Measurements from ENCODE around the gene OR2H1. TPM values are rescaled to one million over a fixed set of nuclear protein-coding genes. Genes with fewer than 3 reads are reported as not detected.

The OR2H1 gene
- total and polyA plus RNA-seq, 4 donors = not detected

- Histone ChIP-seq H3K36me3 (ENCODE audit: control insufficient read depth in 4 of 4, insufficient read depth in 4 of 4, low read length in 4 of 4) (no peaks in the 10 kb centered on the region), H3K27me3 (ENCODE audit: control insufficient read depth in 3 of 3, insufficient read depth in 3 of 3, low read length in 2 of 3) (peaks cover 0 to 2% (median 0%) of the 10 kb centered on the region in 3 donors), H3K4me1 (ENCODE audit: control insufficient read depth in 5 of 5, insufficient read depth in 5 of 5, low read length in 5 of 5) (no peaks in the 10 kb centered on the region), H3K27ac (ENCODE audit: low read depth in 1 of 2, low read length in 1 of 2) (no peak overlapping the region), H3K9ac (ENCODE audit: insufficient read depth in 1 of 2, low read length in 2 of 2) (no peak overlapping the region), H3K9me3 (ENCODE audit: control insufficient read depth in 4 of 4, insufficient read depth in 3 of 4, low read length in 3 of 4) (no peaks in the 10 kb centered on the region), H3K4me3 (no peak overlapping the region)
- DNase-seq = no peak
- no peak for ATAC-seq (ENCODE audit: insufficient read depth, low FRiP score)
- TF ChIP-seq CTCF (IDR thresholded peaks at IDR 0.05; ENCODE audit: control extremely low read depth, extremely low read depth) = no peak
Measured at GRCh38 chr6:29488874-29489273, 31.9 kb downstream of the OR2H1 start.

GRCh38 chr6:29489286-29489685, 32.3 kb downstream of the OR2H1 start:
- Histone ChIP-seq H3K27ac (ENCODE audit: low read depth in 1 of 2, low read length in 1 of 2) (no peak overlapping the region), H3K4me3 (no peak overlapping the region), H3K36me3 (ENCODE audit: control insufficient read depth in 4 of 4, insufficient read depth in 4 of 4, low read length in 4 of 4) (no peaks in the 10 kb centered on the region), H3K9me3 (ENCODE audit: control insufficient read depth in 4 of 4, insufficient read depth in 3 of 4, low read length in 3 of 4) (no peaks in the 10 kb centered on the region), H3K4me1 (ENCODE audit: control insufficient read depth in 5 of 5, insufficient read depth in 5 of 5, low read length in 5 of 5) (no peaks in the 10 kb centered on the region), H3K9ac (ENCODE audit: insufficient read depth in 1 of 2, low read length in 2 of 2) (no peak overlapping the region), H3K27me3 (ENCODE audit: control insufficient read depth in 3 of 3, insufficient read depth in 3 of 3, low read length in 2 of 3) (peaks cover 0 to 2% (median 0%) of the 10 kb centered on the region in 3 donors)
- ATAC-seq (ENCODE audit: insufficient read depth, low FRiP score) (no peak), DNase-seq (no peak)
- no peak for TF ChIP-seq CTCF (IDR thresholded peaks at IDR 0.05; ENCODE audit: control extremely low read depth, extremely low read depth)
- 92 to 96% methylated on average over 8 of the region's 8 CpGs for WGBS, 2 donors

DNA sequence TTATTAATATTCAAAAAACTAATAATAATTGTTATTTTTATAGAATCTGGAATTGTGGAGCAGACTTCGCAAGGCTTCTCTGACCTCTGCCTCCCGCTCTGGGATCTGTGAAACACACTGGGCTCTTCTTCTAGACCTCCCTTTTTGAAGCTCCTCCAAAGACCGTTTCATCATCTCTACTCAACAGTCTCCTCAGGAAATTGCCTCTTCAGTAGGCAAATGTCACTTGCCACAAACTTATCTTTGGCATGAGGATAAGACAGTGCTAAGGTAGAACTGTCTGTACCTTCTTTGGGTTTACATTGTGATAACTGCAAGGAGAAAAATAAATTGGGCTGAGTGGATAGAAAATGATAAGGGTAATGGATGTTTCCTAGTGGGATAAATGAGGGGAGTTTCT, 33.1 kb downstream of the OR2H1 start:
- 47 to 67% methylated on average over 3 of the region's 3 CpGs for WGBS, 2 donors
- peaks cover 0 to 2% (median 0%) of the 10 kb centered on the region in 3 donors for H3K27me3 ChIP-seq (ENCODE audit: control insufficient read depth in 3 of 3, insufficient read depth in 3 of 3, low read length in 2 of 3)
- DNase-seq (no peak), ATAC-seq (ENCODE audit: insufficient read depth, low FRiP score) (no peak)
- no peak overlapping the region for H3K4me3 ChIP-seq
- H3K4me1 ChIP-seq (ENCODE audit: control insufficient read depth in 5 of 5, insufficient read depth in 5 of 5, low read length in 5 of 5) = no peaks in the 10 kb centered on the region
- H3K27ac ChIP-seq (ENCODE audit: low read depth in 1 of 2, low read length in 1 of 2) = no peak overlapping the region
- no peak overlapping the region for H3K9ac ChIP-seq (ENCODE audit: insufficient read depth in 1 of 2, low read length in 2 of 2)
- no peak for TF ChIP-seq CTCF (IDR thresholded peaks at IDR 0.05; ENCODE audit: control extremely low read depth, extremely low read depth)
- no peaks in the 10 kb centered on the region for H3K36me3 ChIP-seq (ENCODE audit: control insufficient read depth in 4 of 4, insufficient read depth in 4 of 4, low read length in 4 of 4)
- H3K9me3 ChIP-seq (ENCODE audit: control insufficient read depth in 4 of 4, insufficient read depth in 3 of 4, low read length in 3 of 4) = no peaks in the 10 kb centered on the region

- 24 to 43% methylated on average over 2 of the region's 2 CpGs for WGBS, 2 donors
- Histone ChIP-seq H3K27me3 (ENCODE audit: control insufficient read depth in 3 of 3, insufficient read depth in 3 of 3, low read length in 2 of 3) (peaks cover 0 to 2% (median 0%) of the 10 kb centered on the region in 3 donors), H3K4me1 (ENCODE audit: control insufficient read depth in 5 of 5, insufficient read depth in 5 of 5, low read length in 5 of 5) (no peaks in the 10 kb centered on the region), H3K9me3 (ENCODE audit: control insufficient read depth in 4 of 4, insufficient read depth in 3 of 4, low read length in 3 of 4) (no peaks in the 10 kb centered on the region), H3K36me3 (ENCODE audit: control insufficient read depth in 4 of 4, insufficient read depth in 4 of 4, low read length in 4 of 4) (no peaks in the 10 kb centered on the region), H3K27ac (ENCODE audit: low read depth in 1 of 2, low read length in 1 of 2) (no peak overlapping the region), H3K9ac (ENCODE audit: insufficient read depth in 1 of 2, low read length in 2 of 2) (no peak overlapping the region), H3K4me3 (no peak overlapping the region)
- ATAC-seq (ENCODE audit: insufficient read depth, low FRiP score) = no peak
- no peak for TF ChIP-seq CTCF (IDR thresholded peaks at IDR 0.05; ENCODE audit: control extremely low read depth, extremely low read depth)
- no peak for DNase-seq
Measured at GRCh38 chr6:29490552-29490951, 33.6 kb downstream of the OR2H1 start.
